ENCODE measurements around the gene ADAMTS12. TPM values are rescaled to one million over a fixed set of nuclear protein-coding genes. Genes with fewer than 3 reads are reported as not detected.

The ADAMTS12 gene
- total and polyA plus RNA-seq, 2 of the 8 experiments (the other 6 are each of a cell fraction or from before 2014, with no cell fraction given), result 6.4 to 12.8 TPM

- TF ChIP-seq KDM1A (IDR thresholded peaks at IDR 0.05; ENCODE audit: borderline replicate concordance, low read length) (no peak), TBP (IDR thresholded peaks at IDR 0.05; ENCODE audit: low read depth, low read length) (no peak), FOSL1 (IDR thresholded peaks at IDR 0.05; ENCODE audit: insufficient read depth, low read depth, low read length) (no peak), POU5F1 (IDR thresholded peaks at IDR 0.05; ENCODE audit: low read depth, low read length) (no peak), PHF8 (conservative IDR thresholded peaks at IDR 0.05; ENCODE audit: low read depth, low read length) (no peak), GABPA (IDR thresholded peaks at IDR 0.05; ENCODE audit: borderline replicate concordance, insufficient read depth, low read length) (no peak)
Observed at GRCh38 chr5:33527696-33528095, 364.1 kb downstream of the ADAMTS12 start (continued).

Measured in H1 (cell line).